Right atrium auricular region (tissue), 2 donors: ENCODE results near the gene SREBF1. TPM values are rescaled to one million over a fixed set of nuclear protein-coding genes. Genes with fewer than 3 reads are reported as not detected.
A peak's percentile ranks its signal among the peaks of the same experiment; 100 is the strongest.

Experiments used
- DNase-seq: peaks from one replicate; pipeline ENCODE4 v3.0.0-alpha.2; 2019; ENCODE audit warnings: low spot score
- H3K27ac ChIP-seq, 2 donors: fragments of 200-600 bp; sonication (generic); 1 replicate in 1 of 2; 2 replicates in 1 of 2; pipeline ENCODE4 v1.5.1; 2016 to 2019
- H3K27me3 ChIP-seq, 2 donors: fragments of 200-600 bp; sonication (generic); one replicate each; pipeline versions ENCODE4 v1.5.1 to v1.6.0; 2017 to 2019
- H3K36me3 ChIP-seq: fragments of 200-600 bp; sonication (generic); one replicate; pipeline ENCODE4 v1.5.1; 2016
- H3K4me1 ChIP-seq, 2 donors: fragments of 200-600 bp; sonication (generic); one replicate each; pipeline versions ENCODE4 v1.5.1 to v1.6.0; 2017 to 2019
- H3K4me3 ChIP-seq, 2 donors: fragments of 200-600 bp; sonication (generic); 1 replicate in 1 of 2; 2 replicates in 1 of 2; pipeline ENCODE4 v1.5.1; 2017 to 2019; ENCODE audit warnings: mild to moderate bottlenecking in 1 of 2, moderate library complexity in 1 of 2
- H3K9me3 ChIP-seq, 2 donors: fragments of 200-600 bp; sonication (generic); one replicate each; pipeline ENCODE4 v1.5.1; 2019
- CTCF ChIP-seq, 2 donors: fragments of 200-600 bp; sonication (generic); IDR thresholded peaks; one replicate each; pipeline ENCODE4 v1.5.1; 2019; ENCODE audit warnings: antibody characterized with exemption in 2 of 2
- total RNA-seq, 2 donors: library from RNA; depleted of rRNA; stranded (reverse); fragments of >200 nt; gene quantifications; one replicate each; pipeline ENCODE4 v1.1.0, GENCODE V29; 2016

SREBF1 gene
- total RNA-seq, 2 donors from 2014 or later = 17.0 to 29.8 TPM

- Histone ChIP-seq H3K9me3 (no peaks in the 10 kb centered on the region), H3K36me3 (no peaks in the 10 kb centered on the region), H3K4me1 (peaks cover 0 to 71% of the 10 kb centered on the region in 2 donors), H3K27me3 (no peaks in the 10 kb centered on the region), H3K4me3 (no peak overlapping the region), H3K27ac (peak overlapping the region in 1 of 2 donors; percentile 4)
- DNase-seq = no peak
- TF ChIP-seq CTCF (IDR thresholded peaks at IDR 0.05) = no peak
Measured at GRCh38 chr17:17833658-17834357, 3.0 kb downstream of the SREBF1 start.

- Histone ChIP-seq H3K27ac (peak overlapping the region; percentile 71 to 73), H3K9me3 (no peaks in the 10 kb centered on the region), H3K36me3 (no peaks in the 10 kb centered on the region), H3K4me3 (no peak overlapping the region), H3K4me1 (peaks cover 0 to 53% of the 10 kb centered on the region in 2 donors), H3K27me3 (no peaks in the 10 kb centered on the region)
- TF ChIP-seq CTCF (IDR thresholded peaks at IDR 0.05) = no peak
- no peak for DNase-seq
Measured at GRCh38 chr17:17832032-17832363, 4.8 kb downstream of the SREBF1 start.

GRCh38 chr17:17831208-17832031 lies 5.4 kb downstream of the SREBF1 start:
- Histone ChIP-seq H3K36me3 (no peaks in the 10 kb centered on the region), H3K27me3 (no peaks in the 10 kb centered on the region), H3K4me3 (no peak overlapping the region), H3K9me3 (no peaks in the 10 kb centered on the region), H3K27ac (peak overlapping the region; percentile 71 to 73), H3K4me1 (peaks cover 0 to 51% of the 10 kb centered on the region in 2 donors)
- TF ChIP-seq CTCF (IDR thresholded peaks at IDR 0.05) = no peak
- DNase-seq = no peak

GRCh38 chr17:17830740-17831207 lies 6.0 kb downstream of the SREBF1 start:
- no peak overlapping the region for H3K4me3 ChIP-seq
- no peaks in the 10 kb centered on the region for H3K9me3 ChIP-seq
- H3K27me3 ChIP-seq = no peaks in the 10 kb centered on the region
- H3K4me1 ChIP-seq = peaks cover 0 to 54% of the 10 kb centered on the region in 2 donors
- no peaks in the 10 kb centered on the region for H3K36me3 ChIP-seq
- no peak for TF ChIP-seq CTCF (IDR thresholded peaks at IDR 0.05)
- H3K27ac ChIP-seq = peak overlapping the region; percentile 71 to 73
- DNase-seq = no peak

- TF ChIP-seq CTCF (IDR thresholded peaks at IDR 0.05) = no peak
- Histone ChIP-seq H3K27ac (peak overlapping the region in 1 of 2 donors; percentile 73), H3K4me3 (no peak overlapping the region), H3K9me3 (no peaks in the 10 kb centered on the region), H3K27me3 (no peaks in the 10 kb centered on the region), H3K4me1 (peaks cover 0 to 54% of the 10 kb centered on the region in 2 donors), H3K36me3 (no peaks in the 10 kb centered on the region)
- DNase-seq = no peak
Measured at GRCh38 chr17:17830269-17830567, 6.6 kb downstream of the SREBF1 start.
